H9 (cell line): ENCODE measurements around the gene OSBPL2. TPM values are rescaled to one million over a fixed set of nuclear protein-coding genes. Genes with fewer than 3 reads are reported as not detected.

Source experiments
- DNase-seq: peaks from one replicate; pipeline ENCODE4 v3.0.0-alpha.2; 2017
- H2AFZ ChIP-seq: one replicate; pipeline ENCODE4 v1.6.1; 2013; ENCODE audit warnings: mild to moderate bottlenecking, low read length, control low read depth, moderate library complexity
- H2AK5ac ChIP-seq: 2 replicates; pipeline ENCODE4 v1.6.1; 2013; ENCODE audit warnings: low read length, control low read depth, mixed read lengths; ENCODE audit not compliant: insufficient read length
- H2BK120ac ChIP-seq: one replicate; pipeline ENCODE4 v1.6.1; 2013; ENCODE audit warnings: low read depth, mild to moderate bottlenecking, low read length, control low read depth, inconsistent platforms; ENCODE audit not compliant: poor library complexity, severe bottlenecking
- H2BK12ac ChIP-seq: 2 replicates; pipeline ENCODE4 v1.6.1; 2013; ENCODE audit warnings: low read length, control low read depth, mixed read lengths, low read depth; ENCODE audit not compliant: insufficient read length
- H2BK15ac ChIP-seq: 2 replicates; pipeline ENCODE4 v1.6.1; 2013; ENCODE audit warnings: low read depth, low read length, control low read depth
- H2BK20ac ChIP-seq: one replicate; pipeline ENCODE4 v1.6.1; 2013; ENCODE audit warnings: low read depth, mild to moderate bottlenecking, low read length, control low read depth, inconsistent platforms; ENCODE audit not compliant: poor library complexity, severe bottlenecking
- H2BK5ac ChIP-seq: 2 replicates; pipeline ENCODE4 v1.6.1; 2013; ENCODE audit warnings: low read length, control low read depth, mixed read lengths; ENCODE audit not compliant: insufficient read length
- H3K14ac ChIP-seq: 2 replicates; pipeline ENCODE4 v1.6.1; 2013; ENCODE audit warnings: low read length, control low read depth; ENCODE audit not compliant: insufficient read depth
- H3K18ac ChIP-seq: 2 replicates; pipeline ENCODE4 v1.6.1; 2013; ENCODE audit warnings: low read depth, mild to moderate bottlenecking, mixed read lengths, low read length, control low read depth; ENCODE audit not compliant: insufficient read length
- H3K23ac ChIP-seq: 2 replicates; pipeline ENCODE4 v1.6.1; 2013; ENCODE audit warnings: low read length, control low read depth, mixed read lengths, low read depth; ENCODE audit not compliant: insufficient read length
- H3K23me2 ChIP-seq: 2 replicates; pipeline ENCODE4 v1.6.1; 2013; ENCODE audit warnings: low read depth, mild to moderate bottlenecking, mixed read lengths, low read length, control low read depth; ENCODE audit not compliant: insufficient read length, poor library complexity, severe bottlenecking
- H3K27ac ChIP-seq: 2 replicates; pipeline ENCODE4 v1.5.1; 2013; ENCODE audit warnings: low read length, control low read depth, mixed read lengths, low read depth; ENCODE audit not compliant: insufficient read length
- H3K27me3 ChIP-seq: 2 replicates; pipeline ENCODE4 v1.6.1; 2013; ENCODE audit warnings: low read length, control low read depth, inconsistent platforms; ENCODE audit not compliant: insufficient read depth
- H3K4ac ChIP-seq: 2 replicates; pipeline ENCODE4 v1.6.1; 2013; ENCODE audit warnings: low read depth, mild to moderate bottlenecking, control low read depth, inconsistent platforms, low read length, moderate library complexity
- H3K4me1 ChIP-seq: 2 replicates; pipeline ENCODE4 v1.6.1; 2013; ENCODE audit warnings: low read length, control low read depth, inconsistent platforms; ENCODE audit not compliant: insufficient read depth
- H3K4me2 ChIP-seq: 2 replicates; pipeline ENCODE4 v1.6.1; 2013; ENCODE audit warnings: low read length, control low read depth, mixed read lengths; ENCODE audit not compliant: insufficient read length, insufficient read depth
- H3K56ac ChIP-seq: 2 replicates; pipeline ENCODE4 v1.6.1; 2013; ENCODE audit warnings: low read depth, mild to moderate bottlenecking, mixed read lengths, low read length, control low read depth; ENCODE audit not compliant: insufficient read length
- H3K79me1 ChIP-seq: 2 replicates; pipeline ENCODE4 v1.6.1; 2013; ENCODE audit warnings: low read depth, mild to moderate bottlenecking, moderate library complexity, low read length, control low read depth, inconsistent platforms; ENCODE audit not compliant: insufficient read depth, poor library complexity, severe bottlenecking
- H3K79me2 ChIP-seq: 2 replicates; pipeline ENCODE4 v1.6.1; 2013; ENCODE audit warnings: low read length, control low read depth, inconsistent platforms; ENCODE audit not compliant: insufficient read depth
- H3K9ac ChIP-seq: 2 replicates; pipeline ENCODE4 v1.6.1; 2013; ENCODE audit warnings: low read length, control low read depth, mixed read lengths; ENCODE audit not compliant: insufficient read length; ENCODE audit errors: extremely low read depth
- H3K9me3 ChIP-seq: one replicate; pipeline ENCODE4 v1.6.1; 2013; ENCODE audit warnings: low read depth, low read length, inconsistent platforms; ENCODE audit not compliant: control insufficient read depth
- H3T11ph ChIP-seq: one replicate; pipeline ENCODE4 v1.6.1; 2013; ENCODE audit warnings: mild to moderate bottlenecking, low read length, control low read depth, inconsistent platforms
- H4K20me1 ChIP-seq: one replicate; pipeline ENCODE4 v1.6.1; 2013; ENCODE audit not compliant: control insufficient read depth, insufficient read length, insufficient read depth
- H4K5ac ChIP-seq: 2 replicates; pipeline ENCODE4 v1.6.1; 2013; ENCODE audit warnings: low read depth, mild to moderate bottlenecking, mixed read lengths, low read length, control low read depth; ENCODE audit not compliant: insufficient read length
- H4K8ac ChIP-seq: replicated peaks from 2 replicates; pipeline ENCODE4 v1.6.1; 2013; ENCODE audit warnings: low read length, control low read depth, mixed read lengths, low read depth; ENCODE audit not compliant: insufficient read length
- H4K91ac ChIP-seq: 2 replicates; pipeline ENCODE4 v1.6.1; 2013; ENCODE audit warnings: low read depth, mild to moderate bottlenecking, moderate library complexity, mixed read lengths, low read length, control low read depth; ENCODE audit not compliant: insufficient read length
- H3K27ac Mint-ChIP-seq, 3 experiments: 2 replicates in 2 of 3; 3 replicates in 1 of 3; pipeline ENCODE4 v1.8.0; 2020 to 2021; ENCODE audit warnings: mixed read lengths in 3 of 3, mild to moderate bottlenecking in 1 of 3, moderate library complexity in 1 of 3
- H3K27me3 Mint-ChIP-seq: 2 replicates; pipeline ENCODE4 v1.8.0; 2021; ENCODE audit warnings: low read depth, mild to moderate bottlenecking, moderate library complexity, mixed read lengths
- H3K36me3 Mint-ChIP-seq, 3 experiments: 2 replicates in 2 of 3; 3 replicates in 1 of 3; pipeline ENCODE4 v1.8.0; 2020 to 2021; ENCODE audit warnings: low read depth in 3 of 3, mixed read lengths in 3 of 3; ENCODE audit not compliant: insufficient read depth in 1 of 3
- H3K4me1 Mint-ChIP-seq, 2 experiments: 2 replicates each; pipeline ENCODE4 v1.8.0; 2020; ENCODE audit warnings: mixed read lengths in 2 of 2
- H3K4me3 Mint-ChIP-seq, 2 experiments: 2 replicates in 1 of 2; 3 replicates in 1 of 2; pipeline ENCODE4 v1.8.0; 2020 to 2021; ENCODE audit warnings: mild to moderate bottlenecking in 2 of 2, mixed read lengths in 2 of 2, moderate library complexity in 1 of 2
- H3K9me3 Mint-ChIP-seq, 2 experiments: 2 replicates in 1 of 2; 3 replicates in 1 of 2; pipeline ENCODE4 v1.8.0; 2020; ENCODE audit warnings: mild to moderate bottlenecking in 2 of 2, mixed read lengths in 2 of 2, moderate library complexity in 1 of 2
- WGBS: extraction: QIAGEN DNeasy Blood & Tissue Kit; methylation state at CpG from one replicate; pipeline ENCODE4 v1.1.7; 2013; ENCODE audit warnings: missing lambda C conversion rate, low lambda C conversion rate, mixed read lengths; ENCODE audit not compliant: insufficient read length; ENCODE audit errors: extremely low coverage; 5-methylcytosine and 5-hydroxymethylcytosine counted together
- total RNA-seq: library from RNA; stranded (reverse); gene quantifications from 2 replicates; pipeline ENCODE4 v1.2.1, GENCODE V29; 2021
- TF ChIP-seq, protein P1 (sequence below): fragments of 200-600 bp; sonication (generic); conservative IDR thresholded peaks from 3 replicates; pipeline ENCODE4 v1.8.0; 2021; ENCODE audit warnings: antibody characterized with exemption, mild to moderate bottlenecking

Gene OSBPL2
- total RNA-seq, 1 experiment from 2014 or later, result 47.3 TPM

DNA sequence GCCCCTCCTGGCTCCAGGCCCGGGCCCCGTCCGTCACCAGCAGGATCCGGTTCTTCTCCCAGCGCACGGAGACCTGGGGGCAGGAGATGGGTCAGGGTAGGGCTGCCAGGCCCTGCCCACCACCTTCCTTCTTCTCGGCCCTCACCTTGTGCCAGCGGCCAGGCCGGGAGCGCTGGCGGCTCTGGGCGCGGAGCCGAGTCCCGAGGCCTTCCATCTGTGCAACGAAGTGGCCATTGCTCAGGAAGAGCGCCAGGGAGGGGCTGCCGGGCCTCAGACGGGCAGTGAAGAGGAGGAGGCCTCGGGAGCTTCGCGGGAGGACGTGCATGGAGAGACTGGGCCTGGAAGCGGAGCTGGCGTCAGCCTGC is 72.4 kb downstream of the OSBPL2 start:
- H3K79me1 ChIP-seq, result no peaks in the 10 kb centered on the region
- H3K18ac ChIP-seq, result no peak overlapping the region
- Mint-ChIP-seq H3K27ac (no peak overlapping the region; a peak in 1 of 7 replicates), H3K36me3 (peaks cover 18 to 63% (median 63%) of the 10 kb centered on the region in 3 experiments), H3K9me3 (no peaks in the 10 kb centered on the region), H3K27me3 (no peaks in the 10 kb centered on the region), H3K4me3 (no peak overlapping the region), H3K4me1 (no peaks in the 10 kb centered on the region)
- H3K4me1 ChIP-seq, result no peaks in the 10 kb centered on the region
- H3K23ac ChIP-seq, result no peak overlapping the region
- H2BK120ac ChIP-seq, result no peak overlapping the region
- H3K56ac ChIP-seq, result no peak overlapping the region
- H3K4me2 ChIP-seq, result no peak overlapping the region
- H2AK5ac ChIP-seq, result no peak overlapping the region
- no peak overlapping the region for H4K91ac ChIP-seq
- H3K9ac ChIP-seq, result no peak overlapping the region
- no peak overlapping the region for H2BK12ac ChIP-seq
- H2BK20ac ChIP-seq, result no peak overlapping the region
- DNase-seq, result no peak
- no peaks in the 10 kb centered on the region for H4K20me1 ChIP-seq
- H2BK5ac ChIP-seq, result no peak overlapping the region
- no peak overlapping the region for H3K14ac ChIP-seq
- no CpG with 5 or more reads among the region's 25 CpGs for WGBS
- no peak overlapping the region for H4K8ac ChIP-seq
- TF ChIP-seq, protein P1, sequence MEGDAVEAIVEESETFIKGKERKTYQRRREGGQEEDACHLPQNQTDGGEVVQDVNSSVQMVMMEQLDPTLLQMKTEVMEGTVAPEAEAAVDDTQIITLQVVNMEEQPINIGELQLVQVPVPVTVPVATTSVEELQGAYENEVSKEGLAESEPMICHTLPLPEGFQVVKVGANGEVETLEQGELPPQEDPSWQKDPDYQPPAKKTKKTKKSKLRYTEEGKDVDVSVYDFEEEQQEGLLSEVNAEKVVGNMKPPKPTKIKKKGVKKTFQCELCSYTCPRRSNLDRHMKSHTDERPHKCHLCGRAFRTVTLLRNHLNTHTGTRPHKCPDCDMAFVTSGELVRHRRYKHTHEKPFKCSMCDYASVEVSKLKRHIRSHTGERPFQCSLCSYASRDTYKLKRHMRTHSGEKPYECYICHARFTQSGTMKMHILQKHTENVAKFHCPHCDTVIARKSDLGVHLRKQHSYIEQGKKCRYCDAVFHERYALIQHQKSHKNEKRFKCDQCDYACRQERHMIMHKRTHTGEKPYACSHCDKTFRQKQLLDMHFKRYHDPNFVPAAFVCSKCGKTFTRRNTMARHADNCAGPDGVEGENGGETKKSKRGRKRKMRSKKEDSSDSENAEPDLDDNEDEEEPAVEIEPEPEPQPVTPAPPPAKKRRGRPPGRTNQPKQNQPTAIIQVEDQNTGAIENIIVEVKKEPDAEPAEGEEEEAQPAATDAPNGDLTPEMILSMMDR, result no peak
- H3T11ph ChIP-seq, result no peak overlapping the region
- H4K5ac ChIP-seq, result no peak overlapping the region
- no peak overlapping the region for H3K27ac ChIP-seq
- H3K27me3 ChIP-seq, result no peaks in the 10 kb centered on the region
- no peaks in the 10 kb centered on the region for H3K9me3 ChIP-seq
- no peak overlapping the region for H2BK15ac ChIP-seq
- no peak overlapping the region for H2AFZ ChIP-seq
- H3K4ac ChIP-seq, result no peak overlapping the region
- H3K79me2 ChIP-seq, result no peaks in the 10 kb centered on the region
- no peaks in the 10 kb centered on the region for H3K23me2 ChIP-seq
